Stimulated activated CD8-positive, alpha-beta memory T cell treated with anti-CD3 and anti-CD28 coated beads, Interleukin-2, amount 100 ng/mL, for 48 hours (primary cell): ENCODE measurements around the gene ZNF688.
A peak's percentile ranks its signal among the peaks of the same experiment; 100 is the strongest.
"Not testable (repeated sequence)": the region's sequence is repeated elsewhere in the genome, so short reads cannot be mapped to it uniquely, and the experiment has no call there.

Experiments used
- DNase-seq, 2 donors: peaks; one replicate each; pipeline ENCODE4 v3.0.0-alpha.2; 2020; ENCODE audit warnings: low read depth in 2 of 2

ZNF688 gene

GRCh38 chr16:30571445-30572322 is at the start of gene ZNF688:
Gene ZNF688 (minus strand): TSS chr16:30571714. CDS start chr16:30571629, 85 bp downstream.
- peak; percentile 84 to 89 for DNase-seq

GRCh38 chr16:30620169-30620568 is 48.7 kb upstream of the ZNF688 start:
- DNase-seq, result no peak

- DNase-seq, result no peak
These were observed 48.1 kb upstream of the ZNF688 start for GRCh38 chr16:30619638-30620037.

GRCh38 chr16:30619202-30619601 is 47.7 kb upstream of the ZNF688 start:
- no peak for DNase-seq

GRCh38 chr16:30615358-30616091 is 44.0 kb upstream of the ZNF688 start:
- peak; percentile 67 to 87 for DNase-seq

GRCh38 chr16:30609926-30610839 is 38.7 kb upstream of the ZNF688 start, which contains the start of gene ZNF689:
Gene ZNF689 (minus strand): TSS chr16:30610389. CDS start chr16:30610041, 348 bp downstream.
- DNase-seq, result peak; percentile 76 to 88

GRCh38 chr16:30609002-30609925 is 37.8 kb upstream of the ZNF688 start:
- peak; percentile 26 to 27 for DNase-seq

- no peak for DNase-seq
These were observed 34.5 kb upstream of the ZNF688 start for GRCh38 chr16:30606004-30606403.

GRCh38 chr16:30605158-30605557 is 33.6 kb upstream of the ZNF688 start:
- DNase-seq, result no peak

GRCh38 chr16:30604316-30604947 is 32.9 kb upstream of the ZNF688 start:
- no peak for DNase-seq

GRCh38 chr16:30603945-30604315 is 32.4 kb upstream of the ZNF688 start:
- DNase-seq, result no peak

GRCh38 chr16:30602616-30603277 is 31.2 kb upstream of the ZNF688 start:
- no peak for DNase-seq

- no peak for DNase-seq
These were observed 30.5 kb upstream of the ZNF688 start for GRCh38 chr16:30601966-30602365.

- DNase-seq, result no peak
These were observed 29.4 kb upstream of the ZNF688 start for GRCh38 chr16:30600929-30601328.

- no peak for DNase-seq
These were observed 28.7 kb upstream of the ZNF688 start for GRCh38 chr16:30600215-30600614.

GRCh38 chr16:30592871-30593270 is 21.4 kb upstream of the ZNF688 start:
- no peak for DNase-seq

- not testable (repeated sequence) for DNase-seq
These were observed 19.4 kb upstream of the ZNF688 start for GRCh38 chr16:30590869-30591268.

GRCh38 chr16:30589582-30589981 is 18.1 kb upstream of the ZNF688 start:
- DNase-seq, result not testable (repeated sequence)

- no peak for DNase-seq
These were observed 17.1 kb upstream of the ZNF688 start for GRCh38 chr16:30588651-30589050.
